Measurements from ENCODE around the gene KLKB1.

The KLKB1 gene

DNA sequence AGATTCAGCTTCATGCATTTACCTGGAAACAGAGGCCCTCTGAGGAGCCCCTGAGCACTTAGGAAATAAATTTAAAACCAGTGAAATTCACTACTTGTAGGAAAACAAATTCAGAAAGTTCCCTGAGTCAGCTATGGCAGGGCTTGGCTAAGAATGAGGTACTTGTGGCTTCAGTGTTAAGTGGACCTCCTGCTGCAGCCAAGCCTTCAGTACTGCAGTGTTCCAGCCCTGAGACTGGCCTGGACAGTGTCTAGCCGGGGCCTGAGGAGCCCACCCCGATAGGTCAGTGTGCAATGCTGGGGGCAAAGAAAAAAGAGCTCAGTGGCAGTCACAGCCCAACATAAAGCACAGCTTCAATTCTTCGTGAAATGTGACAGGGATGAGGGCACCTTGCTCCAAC is 80.6 kb downstream of the KLKB1 start:
- no peak for DNase-seq (ENCODE audit: low read depth, low spot score)

Measured in activated CD4-positive, CD25-positive, alpha-beta regulatory T cell treated with anti-CD3 and anti-CD28 coated beads, Interleukin-2, amount 50 U/mL, for 16 hours (primary cell).